GM12875 (cell line): ENCODE results near the gene NR1D1.

Source experiments
- H3K4me3 ChIP-seq: one replicate; pipeline ENCODE4 v1.5.1; 2011; ENCODE audit warnings: low read depth, low read length, control low read depth
- TF ChIP-seq, protein P1 (sequence below): IDR thresholded peaks from 2 replicates; pipeline ENCODE4 v1.5.1; 2011; ENCODE audit warnings: low read depth, mild to moderate bottlenecking, control low read depth, inconsistent platforms, low read length, moderate library complexity, borderline replicate concordance; ENCODE audit not compliant: insufficient read depth

NR1D1 gene

DNA sequence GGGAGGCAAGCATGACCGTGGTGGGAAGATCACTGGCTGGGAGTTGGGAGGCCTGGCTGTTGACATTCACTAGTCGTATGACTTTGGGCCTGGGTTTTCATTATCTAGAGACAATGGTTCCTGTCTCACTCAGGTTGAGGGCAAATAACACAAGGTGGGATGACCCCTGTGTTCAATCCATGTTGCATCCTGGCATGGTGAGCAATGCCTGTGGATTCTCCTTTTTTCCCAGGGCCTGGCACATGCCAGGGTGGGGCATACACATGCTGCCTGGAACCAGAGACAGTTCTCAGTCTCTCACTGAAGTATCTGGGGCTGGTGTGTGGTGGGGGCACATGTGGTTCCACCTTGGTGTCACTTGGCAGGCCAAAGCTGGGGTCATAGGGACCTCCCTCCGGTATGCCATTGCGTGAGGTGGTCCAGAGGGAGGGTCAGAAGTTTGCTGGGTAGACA lies 32.2 kb downstream of the NR1D1 start:
- TF ChIP-seq, protein P1, sequence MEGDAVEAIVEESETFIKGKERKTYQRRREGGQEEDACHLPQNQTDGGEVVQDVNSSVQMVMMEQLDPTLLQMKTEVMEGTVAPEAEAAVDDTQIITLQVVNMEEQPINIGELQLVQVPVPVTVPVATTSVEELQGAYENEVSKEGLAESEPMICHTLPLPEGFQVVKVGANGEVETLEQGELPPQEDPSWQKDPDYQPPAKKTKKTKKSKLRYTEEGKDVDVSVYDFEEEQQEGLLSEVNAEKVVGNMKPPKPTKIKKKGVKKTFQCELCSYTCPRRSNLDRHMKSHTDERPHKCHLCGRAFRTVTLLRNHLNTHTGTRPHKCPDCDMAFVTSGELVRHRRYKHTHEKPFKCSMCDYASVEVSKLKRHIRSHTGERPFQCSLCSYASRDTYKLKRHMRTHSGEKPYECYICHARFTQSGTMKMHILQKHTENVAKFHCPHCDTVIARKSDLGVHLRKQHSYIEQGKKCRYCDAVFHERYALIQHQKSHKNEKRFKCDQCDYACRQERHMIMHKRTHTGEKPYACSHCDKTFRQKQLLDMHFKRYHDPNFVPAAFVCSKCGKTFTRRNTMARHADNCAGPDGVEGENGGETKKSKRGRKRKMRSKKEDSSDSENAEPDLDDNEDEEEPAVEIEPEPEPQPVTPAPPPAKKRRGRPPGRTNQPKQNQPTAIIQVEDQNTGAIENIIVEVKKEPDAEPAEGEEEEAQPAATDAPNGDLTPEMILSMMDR = no peak
- no peak overlapping the region for H3K4me3 ChIP-seq

DNA sequence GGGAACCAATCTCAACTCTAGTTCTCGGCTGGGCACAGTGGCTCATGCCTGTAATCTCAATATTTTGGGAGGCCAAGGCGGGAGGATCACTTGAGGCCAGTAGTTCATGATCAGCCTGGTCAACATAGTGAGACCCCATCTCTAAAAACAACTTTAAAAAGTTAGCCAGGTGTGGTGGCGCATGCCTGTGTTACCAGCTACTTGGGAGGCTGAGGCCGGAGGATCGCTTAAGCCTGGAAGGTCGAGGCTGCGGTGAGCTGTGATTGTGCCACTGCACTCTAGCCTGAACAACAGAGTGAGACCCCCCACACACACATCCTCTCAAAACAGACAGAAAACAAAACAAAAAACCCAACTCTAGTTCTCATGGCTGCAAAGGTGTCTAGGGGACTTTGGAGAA lies 32.7 kb downstream of the NR1D1 start:
- H3K4me3 ChIP-seq = no peak overlapping the region
- TF ChIP-seq, protein P1 = no peak

DNA sequence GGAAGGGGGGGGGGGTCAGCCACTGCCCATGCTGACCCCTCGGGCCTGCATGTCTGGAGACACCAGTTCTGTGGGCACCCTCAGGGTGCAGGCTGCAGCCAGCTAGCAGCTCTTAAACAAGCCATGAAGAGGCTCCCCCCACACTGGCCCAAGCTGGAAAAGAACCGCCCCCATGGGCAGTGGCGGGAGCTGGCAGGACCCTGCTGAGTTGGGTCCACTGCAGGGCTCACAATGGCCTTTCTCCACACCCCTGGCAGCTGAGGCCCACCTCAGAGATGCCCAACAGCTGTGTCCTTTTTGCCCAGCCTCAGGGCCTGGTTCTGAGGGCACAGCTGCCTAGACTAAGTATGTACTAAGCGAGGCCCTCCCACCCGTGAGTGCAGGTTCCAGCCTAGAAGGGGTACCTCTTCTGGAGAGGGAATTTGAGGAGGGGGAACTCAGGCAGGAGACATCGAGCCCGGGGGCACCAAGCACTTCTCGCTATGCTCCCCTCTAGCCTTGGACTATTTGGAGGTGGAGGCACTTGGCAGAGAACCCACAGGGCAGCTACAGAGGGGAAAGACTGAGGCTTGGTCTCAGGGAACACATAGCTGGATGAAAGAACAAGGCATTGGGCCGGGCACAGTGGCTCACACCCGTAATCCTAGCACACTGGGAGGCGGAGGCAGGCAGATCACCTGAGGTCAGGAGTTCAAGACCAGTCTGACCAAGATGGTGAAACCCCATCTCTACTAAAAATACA lies 34.4 kb downstream of the NR1D1 start:
- TF ChIP-seq, protein P1 = no peak
- H3K4me3 ChIP-seq = no peak overlapping the region

DNA sequence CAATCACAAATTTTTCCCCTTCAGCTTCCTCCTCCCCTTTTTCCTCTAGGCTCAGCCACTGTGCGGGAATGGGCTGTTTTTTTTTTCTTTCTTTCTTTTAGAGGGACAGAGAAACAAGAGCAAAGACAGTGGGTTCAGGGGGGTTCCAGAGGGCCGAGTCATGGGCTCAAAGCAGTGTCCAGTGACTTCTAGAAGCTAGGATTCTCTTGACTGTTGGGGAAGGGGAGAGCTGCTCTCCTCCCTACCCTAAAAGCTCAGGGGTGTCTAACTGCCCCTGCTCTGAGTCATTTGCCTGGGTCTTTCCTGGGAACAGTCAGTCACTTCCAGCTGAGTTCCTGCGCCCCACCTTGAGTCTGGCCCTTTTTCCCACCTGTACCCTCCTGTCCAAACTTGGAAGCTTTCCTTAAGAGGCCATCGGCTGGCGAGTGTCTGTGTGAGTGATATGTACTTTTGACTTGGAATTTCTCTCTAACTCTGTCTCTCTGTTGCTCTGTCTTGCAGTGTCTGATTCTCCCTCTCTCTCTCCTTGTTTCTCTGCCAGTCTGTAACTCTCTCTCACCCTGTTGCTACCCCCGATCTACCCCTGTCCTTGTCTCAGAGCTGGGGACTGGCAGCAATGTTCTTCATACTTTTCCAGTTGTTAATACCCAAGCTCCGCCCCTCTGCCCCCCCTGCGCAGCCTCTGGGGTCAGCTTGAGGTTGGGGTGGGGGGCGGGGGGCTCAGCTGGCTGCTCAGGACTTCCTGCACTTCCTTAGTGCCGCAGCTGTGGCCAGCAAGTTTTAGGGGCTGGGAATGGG lies 35.2 kb downstream of the NR1D1 start:
- H3K4me3 ChIP-seq = no peak overlapping the region
- TF ChIP-seq, protein P1 = no peak

DNA sequence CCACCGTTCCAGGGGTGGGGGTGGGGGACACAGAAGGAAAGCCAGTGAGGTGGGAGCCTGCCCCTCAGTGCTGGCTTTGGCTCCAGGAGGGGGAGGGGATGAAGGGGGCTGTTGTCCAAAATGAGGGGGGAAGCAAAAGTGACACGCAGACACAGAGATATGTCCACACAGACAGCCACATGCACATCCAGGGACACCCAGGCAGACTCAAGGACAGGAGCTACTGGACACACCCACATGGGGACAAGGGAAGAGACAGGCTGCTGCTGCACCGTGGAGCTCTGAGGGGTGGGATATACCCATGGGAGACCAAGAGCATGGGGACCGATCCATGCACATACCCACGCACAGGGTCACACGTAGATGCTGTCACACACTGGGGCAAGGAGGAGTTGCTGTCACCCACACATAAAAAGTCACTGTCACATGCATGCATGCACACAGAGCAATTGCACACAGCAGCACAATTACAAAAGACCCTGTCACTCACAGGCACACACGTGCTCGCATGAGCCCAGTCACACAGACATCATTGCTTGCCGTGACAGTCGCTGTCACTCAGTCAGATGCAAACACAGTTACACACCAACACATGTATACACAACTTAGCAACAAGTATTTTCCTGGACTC lies 36.4 kb downstream of the NR1D1 start:
- TF ChIP-seq, protein P1 = no peak
- no peak overlapping the region for H3K4me3 ChIP-seq

DNA sequence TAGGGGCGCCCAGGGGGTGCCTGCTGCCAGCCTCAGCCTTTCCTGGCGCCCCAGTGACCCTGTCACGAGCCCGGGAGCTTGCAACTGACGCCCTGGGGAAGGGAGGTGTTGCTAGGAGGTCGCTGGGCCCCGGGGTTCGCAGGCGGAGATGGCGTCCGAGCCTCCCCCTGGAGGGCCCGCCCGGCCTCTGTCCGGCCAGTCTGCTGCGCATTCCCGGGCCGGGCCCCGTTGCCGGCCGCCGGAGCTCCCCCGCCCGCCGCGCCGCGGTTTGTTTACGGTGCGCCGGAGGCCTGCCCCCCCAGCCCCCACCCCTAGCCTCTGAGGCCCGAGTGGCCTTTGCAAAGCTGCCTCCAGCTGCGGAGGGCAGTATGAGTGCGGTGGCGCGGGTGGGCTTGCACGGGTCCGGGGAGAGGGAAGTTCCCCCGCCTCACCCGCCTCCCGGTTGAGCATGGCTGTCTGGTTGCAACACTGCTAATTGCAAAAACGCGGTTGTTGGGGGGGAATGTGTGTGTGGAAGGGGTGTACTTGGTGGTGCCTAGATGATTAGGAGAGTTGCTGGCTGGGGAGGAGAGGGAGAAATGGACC lies 37.1 kb downstream of the NR1D1 start:
- TF ChIP-seq, protein P1 = no peak
- H3K4me3 ChIP-seq = peak overlapping the region; percentile 47
